HepG2 (cell line): Measurements from ENCODE around the gene YY1AP1. TPM values are rescaled to one million over a fixed set of nuclear protein-coding genes. Genes with fewer than 3 reads are reported as not detected.

Experiments
- FOXO1 ChIP-seq: sonication (generic); formaldehyde crosslinking; IDR thresholded peaks from 2 replicates; pipeline ENCODE4 v1.4.0; 2020; ENCODE audit warnings: missing genetic modification reagents
- FUBP1 ChIP-seq: sonication (generic); formaldehyde crosslinking; IDR thresholded peaks from 2 replicates; pipeline ENCODE4 v1.5.1; 2020; ENCODE audit warnings: missing genetic modification reagents, mild to moderate bottlenecking, borderline replicate concordance
- HNRNPLL ChIP-seq: fragments of 200-400 bp; formaldehyde crosslinking; IDR thresholded peaks from 2 replicates; pipeline ENCODE4 v1.6.1; 2017; ENCODE audit warnings: mild to moderate bottlenecking, low read depth, low read length; ENCODE audit not compliant: poor library complexity, severe bottlenecking
- MAFK ChIP-seq, 2 experiments: IDR thresholded peaks in 1 of 2; conservative IDR thresholded peaks in 1 of 2; 2 replicates each; pipeline ENCODE4 v1.6.1; 2011; ENCODE audit warnings: improper control_type of control experiment in 2 of 2, low read length in 2 of 2
- TBX2 ChIP-seq: sonication (generic); formaldehyde crosslinking; IDR thresholded peaks from 2 replicates; pipeline ENCODE4 v1.5.0; 2020; ENCODE audit warnings: missing genetic modification reagents, mild to moderate bottlenecking, borderline replicate concordance
- ZSCAN5A ChIP-seq: sonication (generic); formaldehyde crosslinking; IDR thresholded peaks from 2 replicates; pipeline ENCODE4 v1.8.0; 2022; ENCODE audit warnings: mild to moderate bottlenecking, missing genetic modification reagents, borderline replicate concordance
- polyA plus RNA-seq, 8 experiments: library from polyadenylated mRNA; depleted of rRNA in 3 of 8; stranded (reverse) in 7 of 8; unstranded in 1 of 8; fragments of >200 nt; fragmentation: Illumina TruSeq in 4 of 8; extraction: Trizol in 4 of 8; gene quantifications; 2 replicates each; pipeline versions ENCODE4 v1.2.1 to v1.2.3, GENCODE V29; 2011 to 2016; ENCODE audit warnings: low read depth in 4 of 8, missing spikeins in 1 of 8, mixed read lengths in 1 of 8; ENCODE audit not compliant: insufficient read depth in 1 of 8
- total RNA-seq, 5 experiments: library from RNA; depleted of rRNA; stranded (reverse); fragments of >200 nt; fragmentation: Illumina TruSeq; extraction: Trizol; gene quantifications; 2 replicates each; pipeline ENCODE4 v1.2.3, GENCODE V29; 2016; ENCODE audit warnings: low read depth in 1 of 5
- TF ChIP-seq, protein P1 (sequence below): sonication (generic); formaldehyde crosslinking; IDR thresholded peaks from 2 replicates; pipeline ENCODE4 v1.4.0; 2020; ENCODE audit warnings: missing genetic modification reagents

YY1AP1 gene
- total and polyA plus RNA-seq, 2 of the 13 experiments (the other 11 are each of a cell fraction or from before 2014, with no cell fraction given), result 28.5 to 69.4 TPM

DNA sequence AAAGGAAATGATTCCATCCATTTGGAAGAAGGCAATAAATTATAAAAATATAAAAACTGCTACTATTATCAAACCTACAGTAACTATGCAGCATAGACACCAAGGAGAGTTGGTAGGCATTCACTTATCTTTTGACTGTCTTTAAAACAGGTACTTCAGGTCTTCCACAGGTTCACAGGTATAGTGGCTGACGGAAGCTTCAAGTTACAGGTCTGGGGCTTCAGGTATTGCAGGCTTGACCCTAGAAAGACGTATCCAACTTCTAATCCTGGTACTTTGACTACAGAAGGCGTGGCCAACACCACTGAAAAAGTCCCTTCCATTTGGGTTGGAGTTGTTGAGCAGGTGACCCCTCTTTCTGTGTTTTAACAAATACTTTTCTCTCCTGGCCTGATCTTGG is 35.6 kb downstream of the YY1AP1 start (continued):
- TF ChIP-seq FUBP1 (CRISPR knock-in tag) (no peak), ZSCAN5A (CRISPR knock-in tag) (no peak), MAFK (conservative IDR thresholded peaks at IDR 0.05 in 1 of 2, IDR thresholded peaks at IDR 0.05 in 1 of 2; ENCODE audit: low read length in 2 of 2) (no peak), HNRNPLL (no peak), FOXO1 (CRISPR knock-in tag) (no peak), TBX2 (CRISPR knock-in tag) (no peak)
- TF ChIP-seq, protein P1, sequence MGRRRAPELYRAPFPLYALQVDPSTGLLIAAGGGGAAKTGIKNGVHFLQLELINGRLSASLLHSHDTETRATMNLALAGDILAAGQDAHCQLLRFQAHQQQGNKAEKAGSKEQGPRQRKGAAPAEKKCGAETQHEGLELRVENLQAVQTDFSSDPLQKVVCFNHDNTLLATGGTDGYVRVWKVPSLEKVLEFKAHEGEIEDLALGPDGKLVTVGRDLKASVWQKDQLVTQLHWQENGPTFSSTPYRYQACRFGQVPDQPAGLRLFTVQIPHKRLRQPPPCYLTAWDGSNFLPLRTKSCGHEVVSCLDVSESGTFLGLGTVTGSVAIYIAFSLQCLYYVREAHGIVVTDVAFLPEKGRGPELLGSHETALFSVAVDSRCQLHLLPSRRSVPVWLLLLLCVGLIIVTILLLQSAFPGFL (CRISPR knock-in tag), result no peak
